ENCODE results near the gene CTU2.
A peak's percentile ranks its signal among the peaks of the same experiment; 100 is the strongest.

The CTU2 gene

DNA sequence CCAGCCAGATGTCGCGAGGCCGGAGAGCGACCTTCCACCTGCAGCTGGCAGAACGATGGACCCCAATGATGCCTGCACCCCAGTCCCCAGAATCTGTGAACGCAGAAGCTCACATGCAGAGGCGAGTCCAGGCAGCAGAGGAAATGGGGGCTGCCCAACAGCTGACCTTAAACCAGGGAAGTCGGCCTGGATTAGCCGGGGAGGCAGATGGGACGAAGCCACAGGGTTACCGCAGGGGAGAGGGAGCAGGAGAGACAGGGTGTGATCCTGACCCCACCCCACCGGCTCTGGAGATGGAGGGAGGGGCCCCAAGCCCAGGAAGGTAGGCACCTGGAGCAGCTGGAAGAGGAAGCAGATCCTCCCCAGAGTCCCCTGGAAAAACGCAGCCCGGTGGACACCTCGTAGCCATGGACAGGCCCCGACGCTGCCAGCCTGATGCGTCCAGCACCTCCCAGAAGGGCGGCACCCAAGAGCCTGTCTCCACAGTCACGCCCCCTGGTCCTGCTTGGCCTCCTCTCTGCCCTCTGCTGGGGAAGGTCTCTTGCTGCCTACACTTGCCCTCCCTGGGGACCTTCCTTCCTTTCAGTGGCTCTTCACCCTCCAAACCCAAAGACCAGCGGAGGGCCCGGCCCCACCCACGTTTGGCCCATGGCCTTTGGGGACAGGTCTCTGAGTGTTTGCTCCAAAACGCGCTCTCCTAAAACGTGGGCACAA lies 41.4 kb downstream of the CTU2 start:
- H3K4me1 ChIP-seq (ENCODE audit: control insufficient read depth, insufficient read depth, low read length): peaks cover 2% of the 10 kb centered on the region
- H3K4me3 ChIP-seq (ENCODE audit: low read depth, low read length): no peak overlapping the region
- no peak overlapping the region for H3K9ac ChIP-seq (ENCODE audit: low read depth, low read length)
- no peaks in the 10 kb centered on the region for H3K36me3 ChIP-seq (ENCODE audit: control insufficient read depth, insufficient read depth, low read length)
- H3K9me3 ChIP-seq (ENCODE audit: control insufficient read depth, insufficient read depth, low read length): no peaks in the 10 kb centered on the region
- no peaks in the 10 kb centered on the region for H3K27me3 ChIP-seq (ENCODE audit: control insufficient read depth, insufficient read depth, low read length)

DNA sequence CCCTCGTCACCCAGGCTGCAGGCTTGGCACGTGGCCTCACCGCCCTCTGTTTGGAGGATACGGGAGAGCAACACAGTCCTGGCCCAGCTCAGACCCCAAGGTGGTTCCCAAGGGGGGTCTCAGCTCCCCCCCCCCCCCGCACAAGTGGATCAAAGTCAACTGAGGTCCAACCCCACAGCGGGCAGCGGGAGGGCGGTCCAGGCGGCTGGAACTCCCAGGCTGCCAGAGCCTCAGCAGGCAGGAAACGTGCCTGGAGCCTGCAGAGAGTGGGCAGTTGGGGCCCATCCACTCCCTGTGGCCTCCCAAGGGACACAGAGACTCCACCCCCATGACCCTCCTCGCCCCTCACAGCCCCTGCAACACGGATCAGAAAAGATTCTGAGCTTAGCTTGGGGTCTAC lies 42.1 kb downstream of the CTU2 start:
- Histone ChIP-seq H3K4me3 (ENCODE audit: low read depth, low read length) (no peak overlapping the region), H3K36me3 (ENCODE audit: control insufficient read depth, insufficient read depth, low read length) (no peaks in the 10 kb centered on the region), H3K4me1 (ENCODE audit: control insufficient read depth, insufficient read depth, low read length) (peaks cover 2% of the 10 kb centered on the region), H3K9ac (ENCODE audit: low read depth, low read length) (no peak overlapping the region), H3K27me3 (ENCODE audit: control insufficient read depth, insufficient read depth, low read length) (no peaks in the 10 kb centered on the region), H3K9me3 (ENCODE audit: control insufficient read depth, insufficient read depth, low read length) (no peaks in the 10 kb centered on the region)

DNA sequence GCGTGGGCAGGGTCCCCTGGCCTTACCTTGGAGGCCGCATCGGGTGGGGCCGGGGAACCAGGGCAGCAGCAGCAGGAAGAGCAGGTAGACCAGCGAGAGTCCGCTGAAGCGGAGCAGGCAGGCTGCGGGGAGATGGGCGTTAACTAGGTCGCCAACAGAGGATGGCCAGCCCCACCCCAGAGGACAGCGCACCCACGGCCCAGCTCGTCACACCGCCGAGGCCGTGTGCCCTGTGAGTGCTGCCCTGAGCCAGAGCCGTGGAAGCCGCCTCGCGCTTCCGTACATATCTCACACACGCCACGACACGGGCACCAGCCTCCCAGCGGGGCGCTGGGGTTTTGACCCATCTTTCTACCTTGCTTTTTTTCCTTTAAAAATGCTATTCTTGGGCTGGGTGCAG lies 43.1 kb downstream of the CTU2 start:
- Histone ChIP-seq H3K36me3 (ENCODE audit: control insufficient read depth, insufficient read depth, low read length) (no peaks in the 10 kb centered on the region), H3K4me3 (ENCODE audit: low read depth, low read length) (no peak overlapping the region), H3K27me3 (ENCODE audit: control insufficient read depth, insufficient read depth, low read length) (no peaks in the 10 kb centered on the region), H3K9ac (ENCODE audit: low read depth, low read length) (no peak overlapping the region), H3K4me1 (ENCODE audit: control insufficient read depth, insufficient read depth, low read length) (no peaks in the 10 kb centered on the region), H3K9me3 (ENCODE audit: control insufficient read depth, insufficient read depth, low read length) (no peaks in the 10 kb centered on the region)

DNA sequence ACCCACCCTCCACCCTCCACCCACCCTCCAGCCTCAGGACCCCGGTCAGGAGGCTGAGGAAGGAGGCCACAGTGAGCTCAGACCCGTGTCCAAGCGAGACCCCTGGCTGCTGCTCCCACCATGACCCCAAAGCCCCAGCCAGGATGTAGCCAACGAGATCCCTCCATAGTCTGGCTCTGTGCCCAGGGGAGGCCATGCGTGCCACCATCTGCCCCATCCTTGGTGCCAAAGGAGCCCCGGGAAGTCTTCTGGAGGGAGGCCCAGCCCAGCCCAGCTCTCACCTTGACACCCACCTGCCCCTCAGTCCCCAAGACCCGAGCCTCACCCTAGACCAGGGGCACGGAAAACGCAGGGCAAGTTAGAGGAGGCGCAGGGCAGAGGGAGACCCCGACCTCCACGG lies 44.6 kb downstream of the CTU2 start:
- Histone ChIP-seq H3K9me3 (ENCODE audit: control insufficient read depth, insufficient read depth, low read length) (no peaks in the 10 kb centered on the region), H3K36me3 (ENCODE audit: control insufficient read depth, insufficient read depth, low read length) (no peaks in the 10 kb centered on the region)

DNA sequence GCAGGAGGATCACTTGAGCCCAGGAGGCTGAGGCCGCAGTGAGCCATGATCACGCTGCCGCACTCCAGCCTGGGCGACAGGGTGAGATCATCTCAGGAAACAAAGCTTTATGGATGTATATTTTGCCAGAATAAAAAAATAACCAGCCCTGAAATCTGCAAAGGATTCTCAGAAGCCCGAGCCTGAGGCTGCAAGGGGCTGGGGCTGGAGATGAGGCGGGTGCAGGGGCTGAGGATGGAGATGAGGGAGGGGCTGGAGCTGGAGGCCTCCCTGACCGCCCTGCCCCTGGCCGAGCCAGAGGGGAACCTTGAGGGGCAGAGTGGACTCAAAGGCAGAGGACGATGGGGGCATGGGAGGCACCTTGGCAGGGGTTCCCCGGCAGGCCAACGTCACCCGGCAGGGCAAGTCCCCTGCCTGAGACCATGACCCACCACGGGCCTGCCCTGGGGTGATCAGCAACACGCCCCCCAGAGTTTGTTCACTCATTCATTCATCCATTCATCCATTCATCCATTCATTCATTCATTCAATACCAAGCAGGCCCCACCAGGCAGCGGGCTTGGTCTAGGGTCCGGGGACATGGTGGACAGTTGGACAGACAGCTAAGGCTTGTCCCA lies 46.2 kb downstream of the CTU2 start:
- Histone ChIP-seq H3K9me3 (ENCODE audit: control insufficient read depth, insufficient read depth, low read length) (no peaks in the 10 kb centered on the region), H3K4me1 (ENCODE audit: control insufficient read depth, insufficient read depth, low read length) (no peaks in the 10 kb centered on the region), H3K9ac (ENCODE audit: low read depth, low read length) (no peak overlapping the region), H3K4me3 (ENCODE audit: low read depth, low read length) (no peak overlapping the region), H3K36me3 (ENCODE audit: control insufficient read depth, insufficient read depth, low read length) (no peaks in the 10 kb centered on the region), H3K27me3 (ENCODE audit: control insufficient read depth, insufficient read depth, low read length) (no peaks in the 10 kb centered on the region)

More for the DNA sequence above, 44.6 kb downstream of the CTU2 start:
- no peaks in the 10 kb centered on the region for H3K4me1 ChIP-seq (ENCODE audit: control insufficient read depth, insufficient read depth, low read length)
- H3K9ac ChIP-seq (ENCODE audit: low read depth, low read length): no peak overlapping the region
- H3K4me3 ChIP-seq (ENCODE audit: low read depth, low read length): no peak overlapping the region
- no peaks in the 10 kb centered on the region for H3K27me3 ChIP-seq (ENCODE audit: control insufficient read depth, insufficient read depth, low read length)

DNA sequence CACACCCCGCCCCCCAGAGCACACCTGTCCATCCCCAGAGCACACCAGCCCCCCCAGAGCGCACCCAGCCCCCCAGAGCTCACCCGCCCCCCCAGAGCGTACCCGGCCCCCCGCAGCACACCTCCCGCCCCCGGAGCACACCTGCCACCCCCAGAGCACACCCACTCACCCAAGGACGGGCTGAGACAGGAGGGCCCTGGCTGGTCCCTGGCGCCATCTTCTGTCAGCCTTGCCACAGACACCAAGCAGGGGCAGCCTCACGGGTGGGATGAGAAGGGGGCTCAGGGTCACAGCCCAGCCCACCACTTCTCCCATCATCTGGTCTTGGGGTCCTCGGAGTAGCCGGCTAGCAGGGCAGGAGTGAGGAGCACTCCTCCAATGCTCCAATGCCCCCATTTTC lies 46.9 kb downstream of the CTU2 start:
- Histone ChIP-seq H3K27me3 (ENCODE audit: control insufficient read depth, insufficient read depth, low read length) (no peaks in the 10 kb centered on the region), H3K4me3 (ENCODE audit: low read depth, low read length) (no peak overlapping the region), H3K9me3 (ENCODE audit: control insufficient read depth, insufficient read depth, low read length) (no peaks in the 10 kb centered on the region), H3K9ac (ENCODE audit: low read depth, low read length) (no peak overlapping the region), H3K36me3 (ENCODE audit: control insufficient read depth, insufficient read depth, low read length) (no peaks in the 10 kb centered on the region), H3K4me1 (ENCODE audit: control insufficient read depth, insufficient read depth, low read length) (no peaks in the 10 kb centered on the region)

DNA sequence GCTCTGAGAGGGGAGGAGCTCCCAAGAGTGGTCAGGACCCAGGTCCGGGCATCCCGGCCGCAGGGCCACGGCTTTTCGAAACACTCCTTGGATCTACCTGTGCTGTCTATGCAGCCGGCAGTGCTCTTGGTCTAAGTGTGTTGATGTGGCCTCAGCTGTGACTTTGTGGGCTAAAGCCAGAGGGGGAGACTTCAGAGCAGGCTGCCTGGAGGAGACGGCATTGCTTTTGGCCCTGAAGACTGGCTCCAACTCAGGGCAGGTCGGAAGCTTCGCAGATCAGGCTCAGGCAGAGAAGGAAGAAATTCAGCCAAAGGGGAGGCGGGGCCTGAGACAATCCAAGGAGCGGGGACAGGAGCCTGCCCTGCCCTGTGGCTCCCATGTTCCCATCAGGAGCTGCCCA lies 47.3 kb downstream of the CTU2 start:
- no peak overlapping the region for H3K9ac ChIP-seq (ENCODE audit: low read depth, low read length)
- H3K4me1 ChIP-seq (ENCODE audit: control insufficient read depth, insufficient read depth, low read length): no peaks in the 10 kb centered on the region
- H3K36me3 ChIP-seq (ENCODE audit: control insufficient read depth, insufficient read depth, low read length): no peaks in the 10 kb centered on the region
- H3K4me3 ChIP-seq (ENCODE audit: low read depth, low read length): no peak overlapping the region
- no peaks in the 10 kb centered on the region for H3K9me3 ChIP-seq (ENCODE audit: control insufficient read depth, insufficient read depth, low read length)
- no peaks in the 10 kb centered on the region for H3K27me3 ChIP-seq (ENCODE audit: control insufficient read depth, insufficient read depth, low read length)

DNA sequence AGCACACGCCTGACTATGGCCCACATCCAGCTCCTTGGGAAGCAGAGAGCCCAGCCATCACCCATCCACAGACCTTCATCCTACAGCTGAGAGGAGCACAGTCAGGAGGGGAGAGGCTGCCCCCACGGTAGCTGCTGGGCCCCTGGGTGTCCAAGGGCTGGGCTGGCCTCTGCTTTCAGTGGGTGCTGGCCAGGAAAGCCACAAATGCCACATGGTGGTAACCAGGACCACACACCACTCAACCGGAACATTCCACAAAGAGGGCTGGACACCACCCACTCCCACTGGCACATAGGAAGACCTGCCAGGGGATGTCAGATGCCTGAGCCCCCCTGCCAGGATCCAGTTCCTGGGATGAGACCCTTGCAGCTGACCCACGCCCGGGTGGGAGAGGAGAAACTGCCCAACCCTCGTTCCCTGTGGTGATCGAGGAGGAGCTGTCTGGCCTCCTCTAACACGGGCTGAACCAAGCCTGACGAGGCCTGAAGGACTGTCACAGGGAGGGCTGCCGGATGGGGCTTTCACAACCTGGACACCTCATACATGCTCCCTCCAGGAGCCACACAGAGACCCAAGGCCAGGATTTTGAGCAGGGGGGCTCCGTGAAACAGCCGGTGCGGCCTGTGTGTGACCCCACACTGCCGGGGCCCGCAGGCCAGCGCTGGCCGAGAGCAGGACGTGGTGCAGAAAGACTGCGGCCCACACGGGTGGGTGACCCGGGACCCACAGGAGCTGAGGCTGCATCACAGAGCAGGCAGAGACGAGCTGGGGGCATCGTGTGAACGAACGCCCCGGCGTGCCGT lies 48.0 kb downstream of the CTU2 start:
- Histone ChIP-seq H3K9me3 (ENCODE audit: control insufficient read depth, insufficient read depth, low read length) (no peaks in the 10 kb centered on the region), H3K9ac (ENCODE audit: low read depth, low read length) (peak overlapping the region; percentile 8), H3K4me1 (ENCODE audit: control insufficient read depth, insufficient read depth, low read length) (no peaks in the 10 kb centered on the region), H3K4me3 (ENCODE audit: low read depth, low read length) (no peak overlapping the region), H3K36me3 (ENCODE audit: control insufficient read depth, insufficient read depth, low read length) (no peaks in the 10 kb centered on the region), H3K27me3 (ENCODE audit: control insufficient read depth, insufficient read depth, low read length) (no peaks in the 10 kb centered on the region)

DNA sequence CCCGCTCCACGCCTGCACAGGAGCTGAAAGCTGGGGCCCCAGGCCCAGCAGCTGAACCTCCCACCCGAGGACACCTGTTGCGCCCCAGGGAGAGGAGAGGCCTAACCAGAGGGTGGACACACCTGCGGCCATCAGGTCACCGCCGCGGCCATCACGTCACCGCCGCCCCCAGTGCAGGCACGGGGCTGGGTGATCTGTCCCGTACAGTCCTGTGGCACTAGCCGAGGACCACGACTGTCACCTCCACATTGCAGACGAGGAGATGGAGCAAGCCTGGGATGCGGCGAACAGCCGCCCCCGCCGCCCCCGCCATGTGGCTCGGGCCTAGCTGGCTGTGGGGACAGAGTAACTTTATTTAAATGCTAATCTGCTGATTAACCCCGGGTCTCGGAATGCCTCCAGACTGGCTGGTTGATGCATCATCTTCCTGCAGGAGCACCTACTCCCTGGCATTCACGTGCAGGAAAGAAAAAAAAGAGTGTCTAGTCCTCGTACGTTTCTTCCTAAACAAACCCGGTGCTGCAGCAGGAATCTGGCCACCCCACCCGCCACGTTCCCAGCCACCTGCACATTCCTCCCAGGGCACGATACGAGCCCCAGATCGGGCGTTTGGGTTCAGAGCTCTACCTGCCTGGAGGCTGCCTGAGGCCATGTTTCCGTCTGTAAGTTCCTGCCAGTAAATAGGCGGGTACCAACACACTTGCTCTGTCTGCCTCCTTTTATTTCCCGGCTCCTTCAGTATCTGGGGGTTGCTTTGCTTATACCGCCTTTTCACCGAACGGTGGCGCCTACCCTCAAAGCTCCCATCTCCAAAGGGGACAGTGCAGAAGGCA lies 48.8 kb downstream of the CTU2 start:
- Histone ChIP-seq H3K27me3 (ENCODE audit: control insufficient read depth, insufficient read depth, low read length) (no peaks in the 10 kb centered on the region), H3K9me3 (ENCODE audit: control insufficient read depth, insufficient read depth, low read length) (no peaks in the 10 kb centered on the region), H3K4me1 (ENCODE audit: control insufficient read depth, insufficient read depth, low read length) (no peaks in the 10 kb centered on the region), H3K36me3 (ENCODE audit: control insufficient read depth, insufficient read depth, low read length) (no peaks in the 10 kb centered on the region), H3K4me3 (ENCODE audit: low read depth, low read length) (no peak overlapping the region), H3K9ac (ENCODE audit: low read depth, low read length) (peak overlapping the region; percentile 8)

DNA sequence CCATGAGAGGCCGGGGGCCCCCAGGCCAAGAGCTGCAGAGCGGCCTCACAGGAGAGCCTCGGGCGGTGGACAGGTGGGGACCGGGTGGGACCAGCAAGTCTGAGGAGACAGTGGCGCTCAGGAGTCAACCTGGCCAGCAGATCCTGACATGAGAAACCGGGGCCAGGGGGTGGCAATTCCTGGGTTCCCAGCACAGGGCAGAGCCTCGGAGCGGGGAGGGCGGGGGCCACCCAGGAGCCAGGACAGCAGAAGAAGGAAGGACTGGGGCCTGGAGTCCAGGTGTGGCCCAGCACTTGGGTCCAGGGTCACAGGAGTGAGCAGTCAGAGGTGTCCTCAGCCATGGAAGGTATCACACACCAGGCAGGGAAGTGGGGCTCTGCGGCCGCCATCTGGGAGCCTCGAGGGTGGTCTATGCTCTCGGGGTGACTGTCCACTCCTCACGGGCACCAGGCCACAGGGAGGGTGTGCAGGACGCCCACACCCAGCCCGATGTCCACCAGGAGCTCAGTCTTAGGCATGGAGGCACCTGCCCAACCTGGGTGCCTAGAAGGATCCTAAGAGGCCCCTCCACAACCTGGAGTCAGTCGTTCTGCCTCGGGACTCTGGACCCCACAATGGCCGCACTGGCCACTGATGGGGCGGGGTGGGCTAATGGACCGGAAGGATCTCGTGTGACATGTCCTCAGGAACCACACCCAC lies 49.6 kb downstream of the CTU2 start:
- H3K4me1 ChIP-seq (ENCODE audit: control insufficient read depth, insufficient read depth, low read length): no peaks in the 10 kb centered on the region
- no peaks in the 10 kb centered on the region for H3K27me3 ChIP-seq (ENCODE audit: control insufficient read depth, insufficient read depth, low read length)
- H3K9me3 ChIP-seq (ENCODE audit: control insufficient read depth, insufficient read depth, low read length): no peaks in the 10 kb centered on the region
- no peak overlapping the region for H3K4me3 ChIP-seq (ENCODE audit: low read depth, low read length)
- H3K36me3 ChIP-seq (ENCODE audit: control insufficient read depth, insufficient read depth, low read length): no peaks in the 10 kb centered on the region
- no peak overlapping the region for H3K9ac ChIP-seq (ENCODE audit: low read depth, low read length)

All from iPS-15b (cell line).